ENCODE results near the gene PDGFB.

DNA sequence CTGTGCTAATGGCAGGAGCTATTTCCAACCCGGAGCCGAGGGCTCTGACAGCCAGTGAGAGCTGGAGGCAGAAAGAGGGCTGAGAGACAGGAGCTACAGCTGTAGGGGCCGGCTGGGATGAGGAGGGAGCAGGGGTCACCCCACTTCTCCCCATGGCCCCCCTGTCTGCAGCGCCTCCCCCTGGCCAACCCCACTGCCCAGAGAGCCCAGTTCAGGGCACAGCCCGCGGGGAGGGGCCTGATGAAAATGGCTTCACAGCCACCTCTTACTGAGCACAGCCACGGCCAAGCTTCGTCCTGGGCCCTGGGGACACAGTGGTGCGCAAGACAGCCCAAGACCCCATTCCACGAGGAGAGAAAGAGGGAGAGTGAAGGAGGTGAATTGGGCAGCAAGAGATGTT lies 46.7 kb upstream of the PDGFB start:
- no peak for TF ChIP-seq POLR2A (IDR thresholded peaks at IDR 0.05)
- TF ChIP-seq, protein P1, sequence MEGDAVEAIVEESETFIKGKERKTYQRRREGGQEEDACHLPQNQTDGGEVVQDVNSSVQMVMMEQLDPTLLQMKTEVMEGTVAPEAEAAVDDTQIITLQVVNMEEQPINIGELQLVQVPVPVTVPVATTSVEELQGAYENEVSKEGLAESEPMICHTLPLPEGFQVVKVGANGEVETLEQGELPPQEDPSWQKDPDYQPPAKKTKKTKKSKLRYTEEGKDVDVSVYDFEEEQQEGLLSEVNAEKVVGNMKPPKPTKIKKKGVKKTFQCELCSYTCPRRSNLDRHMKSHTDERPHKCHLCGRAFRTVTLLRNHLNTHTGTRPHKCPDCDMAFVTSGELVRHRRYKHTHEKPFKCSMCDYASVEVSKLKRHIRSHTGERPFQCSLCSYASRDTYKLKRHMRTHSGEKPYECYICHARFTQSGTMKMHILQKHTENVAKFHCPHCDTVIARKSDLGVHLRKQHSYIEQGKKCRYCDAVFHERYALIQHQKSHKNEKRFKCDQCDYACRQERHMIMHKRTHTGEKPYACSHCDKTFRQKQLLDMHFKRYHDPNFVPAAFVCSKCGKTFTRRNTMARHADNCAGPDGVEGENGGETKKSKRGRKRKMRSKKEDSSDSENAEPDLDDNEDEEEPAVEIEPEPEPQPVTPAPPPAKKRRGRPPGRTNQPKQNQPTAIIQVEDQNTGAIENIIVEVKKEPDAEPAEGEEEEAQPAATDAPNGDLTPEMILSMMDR (IDR thresholded peaks at IDR 0.05 in 4 of 5, conservative IDR thresholded peaks at IDR 0.05 in 1 of 5) = no peak
